Erythroblast (primary cell): ENCODE measurements around the gene UQCRH.
"Not testable (repeated sequence)": the region's sequence is repeated elsewhere in the genome, so short reads cannot be mapped to it uniquely, and the experiment has no call there.

Experiments used
- GATA1 ChIP-seq: IDR thresholded peaks from 2 replicates; pipeline ENCODE4 v1.6.1; 2011; ENCODE audit warnings: low read depth, mild to moderate bottlenecking, control low read depth, low read length, moderate library complexity
- POLR2A ChIP-seq: IDR thresholded peaks from 2 replicates; pipeline ENCODE4 v1.6.1; 2011; ENCODE audit warnings: mild to moderate bottlenecking, low read length

- TF ChIP-seq POLR2A, GATA1: not testable (repeated sequence)
These were observed 22.0 kb downstream of the UQCRH start for GRCh38 chr1:46325285-46326076.
